IMR-90 (cell line): ENCODE data around the gene TULP3. TPM values are rescaled to one million over a fixed set of nuclear protein-coding genes. Genes with fewer than 3 reads are reported as not detected.

Experiments
- ATAC-seq: fragments of 200-7000 bp; cut with Tn5 transposase; 2 replicates; pipeline ENCODE4 v1.9.1; 2020; ENCODE audit warnings: low read depth, mild to moderate bottlenecking, moderate library complexity
- BruUV-seq: library from RNA; stranded (reverse); fragments of 400-500 nt; replicated peaks from 2 replicates; lab custom pipeline; 2021; lab: Mats Ljungman, UMichigan
- CTCF ChIA-PET: fragments of 300-600 bp; formaldehyde crosslinking; extraction: SDS; loops from one replicate; lab custom pipeline; 2021; ENCODE audit warnings: antibody characterized with exemption; lab: Yijun Ruan, JAX
- POLR2A ChIA-PET: fragments of 300-600 bp; sonication (Branson Sonifier 250); formaldehyde crosslinking; loops from one replicate; lab custom pipeline; 2022; ENCODE audit warnings: antibody characterized with exemption; ENCODE audit not compliant: unreplicated experiment; lab: Charles Lee
- DNase-seq: peaks from one replicate; pipeline ENCODE4 v3.0.0; 2013
- H2AFZ ChIP-seq: replicated peaks from 2 replicates; pipeline ENCODE3; 2013; ENCODE audit warnings: low read length, mild to moderate bottlenecking; ENCODE audit not compliant: poor library complexity
- H2AK5ac ChIP-seq: 2 replicates; pipeline ENCODE4 v1.6.1; 2013; ENCODE audit warnings: low read depth, low read length, inconsistent platforms
- H2AK9ac ChIP-seq: replicated peaks from 2 replicates; pipeline ENCODE3; 2013; ENCODE audit warnings: mild to moderate bottlenecking, low read depth, low read length, moderate library complexity; ENCODE audit not compliant: poor library complexity
- H2BK120ac ChIP-seq: 2 replicates; pipeline ENCODE4 v1.6.1; 2013; ENCODE audit warnings: low read depth, low read length, inconsistent platforms
- H2BK15ac ChIP-seq: 3 replicates; pipeline ENCODE4 v1.6.1; 2013; ENCODE audit warnings: low read depth, low read length, inconsistent platforms
- H2BK20ac ChIP-seq: 2 replicates; pipeline ENCODE4 v1.6.1; 2013; ENCODE audit warnings: low read depth, mild to moderate bottlenecking, inconsistent platforms, low read length, moderate library complexity
- H2BK5ac ChIP-seq: 2 replicates; pipeline ENCODE4 v1.6.1; 2013; ENCODE audit warnings: mild to moderate bottlenecking, low read depth, low read length, inconsistent platforms; ENCODE audit not compliant: poor library complexity, severe bottlenecking
- H3K14ac ChIP-seq: replicated peaks from 2 replicates; pipeline ENCODE4 v1.6.1; 2013; ENCODE audit warnings: low read depth, low read length, inconsistent platforms
- H3K18ac ChIP-seq: 2 replicates; pipeline ENCODE4 v1.6.1; 2013; ENCODE audit warnings: low read depth, low read length, control low read depth
- H3K23ac ChIP-seq: 2 replicates; pipeline ENCODE4 v1.6.1; 2013; ENCODE audit warnings: low read depth, low read length, inconsistent platforms
- H3K27ac ChIP-seq: 2 replicates; pipeline ENCODE4 v1.5.1; 2013; ENCODE audit warnings: mild to moderate bottlenecking, control low read depth, low read length; ENCODE audit not compliant: insufficient read depth
- H3K27me3 ChIP-seq: 2 replicates; pipeline ENCODE4 v1.6.1; 2013; ENCODE audit warnings: low read length; ENCODE audit not compliant: control insufficient read depth, insufficient read depth
- H3K36me3 ChIP-seq: 2 replicates; pipeline ENCODE4 v1.6.1; 2013; ENCODE audit warnings: low read length, mixed read lengths; ENCODE audit not compliant: control insufficient read depth, insufficient read depth
- H3K4ac ChIP-seq: 2 replicates; pipeline ENCODE4 v1.6.1; 2013; ENCODE audit warnings: low read depth, low read length, inconsistent platforms
- H3K4me1 ChIP-seq: 2 replicates; pipeline ENCODE4 v1.6.1; 2013; ENCODE audit warnings: low read length, mixed read lengths; ENCODE audit not compliant: control insufficient read depth, insufficient read depth
- H3K4me2 ChIP-seq: 2 replicates; pipeline ENCODE4 v1.6.1; 2013; ENCODE audit warnings: low read depth, mild to moderate bottlenecking, control low read depth, low read length, moderate library complexity
- H3K4me3 ChIP-seq: 2 replicates; pipeline ENCODE4 v1.5.1; 2013; ENCODE audit warnings: low read depth, mild to moderate bottlenecking, control low read depth, low read length, moderate library complexity; ENCODE audit not compliant: insufficient read depth
- H3K56ac ChIP-seq: 2 replicates; pipeline ENCODE4 v1.6.1; 2013; ENCODE audit warnings: low read length, inconsistent platforms; ENCODE audit not compliant: insufficient read depth; ENCODE audit errors: extremely low read depth
- H3K79me1 ChIP-seq, 2 experiments: 2 replicates each; pipeline ENCODE4 v1.6.1; 2013; ENCODE audit warnings: low read length in 2 of 2, inconsistent platforms in 1 of 2, low read depth in 1 of 2
- H3K9ac ChIP-seq: 2 replicates; pipeline ENCODE4 v1.6.1; 2013; ENCODE audit warnings: low read depth, low read length, control low read depth
- H3K9me1 ChIP-seq: 2 replicates; pipeline ENCODE4 v1.6.1; 2013; ENCODE audit warnings: low read length, inconsistent platforms; ENCODE audit not compliant: insufficient read depth
- H3K9me3 ChIP-seq: 2 replicates; pipeline ENCODE4 v1.6.1; 2013; ENCODE audit warnings: low read length; ENCODE audit not compliant: control insufficient read depth, insufficient read depth
- H4K20me1 ChIP-seq: 2 replicates; pipeline ENCODE4 v1.6.1; 2013; ENCODE audit warnings: low read length, inconsistent platforms; ENCODE audit not compliant: insufficient read depth
- H4K5ac ChIP-seq: 2 replicates; pipeline ENCODE4 v1.6.1; 2013; ENCODE audit warnings: mild to moderate bottlenecking, low read depth, low read length, control low read depth
- H4K8ac ChIP-seq, 2 experiments: 2 replicates each; pipeline ENCODE4 v1.6.1; 2013; ENCODE audit warnings: low read depth in 2 of 2, low read length in 2 of 2, control low read depth in 1 of 2, inconsistent platforms in 1 of 2
- H4K91ac ChIP-seq: 2 replicates; pipeline ENCODE4 v1.6.1; 2013; ENCODE audit warnings: low read depth, low read length, inconsistent platforms; ENCODE audit not compliant: insufficient read depth
- BHLHE40 ChIP-seq: fragments of 150-350 bp; IDR thresholded peaks from 2 replicates; pipeline ENCODE4 v1.6.1; 2016; ENCODE audit warnings: mild to moderate bottlenecking, low read depth, low read length
- CEBPB ChIP-seq: IDR thresholded peaks from 2 replicates; pipeline ENCODE4 v1.6.1; 2012; ENCODE audit warnings: low read depth, low read length, improper control_type of control experiment
- CTCF ChIP-seq: conservative IDR thresholded peaks from 2 replicates; pipeline ENCODE4 v1.5.1; 2012; ENCODE audit warnings: mild to moderate bottlenecking, low read depth, low read length, improper control_type of control experiment
- ELK1 ChIP-seq: fragments of 150-350 bp; IDR thresholded peaks from 2 replicates; pipeline ENCODE4 v1.6.1; 2016; ENCODE audit warnings: low read depth, mild to moderate bottlenecking, low read length, moderate library complexity, borderline replicate concordance
- FOS ChIP-seq: fragments of 150-350 bp; IDR thresholded peaks from 2 replicates; pipeline ENCODE4 v1.6.1; 2016; ENCODE audit warnings: low read depth, low read length
- MAZ ChIP-seq: IDR thresholded peaks from 2 replicates; pipeline ENCODE4 v1.6.1; 2012; ENCODE audit warnings: low read depth, mild to moderate bottlenecking, low read length, improper control_type of control experiment, moderate library complexity, borderline replicate concordance
- MXI1 ChIP-seq: IDR thresholded peaks from 2 replicates; pipeline ENCODE4 v1.6.1; 2012; ENCODE audit warnings: low read depth, mild to moderate bottlenecking, low read length, moderate library complexity, borderline replicate concordance
- NFE2L2 ChIP-seq: fragments of 150-350 bp; IDR thresholded peaks from 2 replicates; pipeline ENCODE4 v1.6.1; 2016; ENCODE audit warnings: low read depth, mild to moderate bottlenecking, low read length
- POLR2A ChIP-seq: IDR thresholded peaks from 2 replicates; pipeline ENCODE4 v1.6.1; 2012; ENCODE audit warnings: mild to moderate bottlenecking, low read depth, low read length
- RAD21 ChIP-seq: IDR thresholded peaks from 2 replicates; pipeline ENCODE4 v1.6.1; 2012; ENCODE audit warnings: low read length, improper control_type of control experiment
- RFX5 ChIP-seq: IDR thresholded peaks from 2 replicates; pipeline ENCODE4 v1.8.0; 2012; ENCODE audit warnings: low read depth, mild to moderate bottlenecking, low read length, moderate library complexity
- SMC3 ChIP-seq: fragments of 150-350 bp; IDR thresholded peaks from 2 replicates; pipeline ENCODE4 v1.6.1; 2016; ENCODE audit warnings: low read depth, mild to moderate bottlenecking, antibody characterized with exemption, low read length, moderate library complexity
- USF2 ChIP-seq: fragments of 150-350 bp; IDR thresholded peaks from 2 replicates; pipeline ENCODE4 v1.6.1; 2017; ENCODE audit warnings: mild to moderate bottlenecking, antibody characterized with exemption, low read length, low read depth
- WGBS, 2 experiments: methylation state at CpG; one replicate each; pipeline versions ENCODE4 v1.1.5 to v1.1.7; 2013; ENCODE audit warnings: missing lambda C conversion rate in 2 of 2; ENCODE audit not compliant: insufficient read length in 1 of 2; ENCODE audit errors: extremely low coverage in 2 of 2; 5-methylcytosine and 5-hydroxymethylcytosine counted together
- dilution Hi-C: fragments of 300-500 bp; cut with HindIII; formaldehyde crosslinking; loops from one replicate; pipeline ENCODE4 v1.14.3; 2018; ENCODE audit warnings: low sequenced_read_pairs; ENCODE audit not compliant: unreplicated experiment
- in situ Hi-C: fragments of 300-500 bp; cut with MboI; formaldehyde crosslinking; loops from 3 replicates; pipeline ENCODE4 v1.14.3; 2019; ENCODE audit warnings: low sequenced_read_pairs, inconsistent platforms, mixed read lengths
- intact Hi-C: fragments of 100-400 bp; cut with micrococcal nuclease; formaldehyde crosslinking; loops from 2 replicates; pipeline ENCODE4 v1.10.0; 2022
- polyA plus RNA-seq, 3 experiments: library from polyadenylated mRNA; depleted of rRNA; stranded (reverse); fragments of >200 nt; gene quantifications; 2 replicates each; pipeline ENCODE4 v1.2.3, GENCODE V29; 2012; ENCODE audit warnings: low replicate concordance in 1 of 3
- total RNA-seq: library from RNA; depleted of rRNA; stranded (reverse); fragments of >200 nt; gene quantifications from 2 replicates; pipeline ENCODE4 v1.2.3, GENCODE V29; 2012

The TULP3 gene
- total and polyA plus RNA-seq, 2 of the 4 experiments (the other 2 are of a cell fraction), result 35.2 to 35.5 TPM

- Histone ChIP-seq H4K8ac (no peak overlapping the region), H3K27ac (no peak overlapping the region), H3K9ac (no peak overlapping the region), H3K4me3 (no peak overlapping the region), H2BK5ac (no peak overlapping the region), H4K91ac (no peak overlapping the region), H4K5ac (no peak overlapping the region), H3K56ac (no peak overlapping the region), H3K27me3 (no peaks in the 10 kb centered on the region), H2AFZ (no peak overlapping the region), H2BK20ac (no peak overlapping the region), H2BK15ac (no peak overlapping the region), H3K9me1 (peaks cover 4% of the 10 kb centered on the region; the same call in 1 of the 2 replicates), H4K20me1 (0 out of 2 replicates have a peak, but pooled peaks cover 2% of the 10 kb centered on the region), H3K36me3 (no peaks in the 10 kb centered on the region), H3K4ac (no peak overlapping the region), H3K14ac (no peak overlapping the region), H3K23ac (no peak overlapping the region), H2AK5ac (no peak overlapping the region), H2BK120ac (no peak overlapping the region), H2AK9ac (no peak overlapping the region), H3K4me1 (peaks cover 5% of the 10 kb centered on the region), H3K79me1 (no peaks in the 10 kb centered on the region), H3K18ac (no peak overlapping the region), H3K9me3 (no peaks in the 10 kb centered on the region), H3K4me2 (no peak overlapping the region)
- no TSS peak for BruUV-seq
- ATAC-seq (no peak), DNase-seq (no peak)
- POLR2A ChIA-PET, result no interaction called here
- intact Hi-C loops, result loop anchor here (2.0 kb wide), 1 partner anchor 183 kb away; no protein-coding TSS in a partner anchor
- in situ Hi-C loops, result loop anchor here (10.0 kb wide), 1 partner anchor 183 kb away; no protein-coding TSS in a partner anchor
- dilution Hi-C loops, result no loop called here
- CTCF ChIA-PET, result no interaction called here
- no peak for TF ChIP-seq RAD21
- no peak for TF ChIP-seq CTCF
- TF ChIP-seq SMC3, result no peak
- TF ChIP-seq FOS, result no peak
- no peak for TF ChIP-seq RFX5
- TF ChIP-seq MXI1, result no peak
- TF ChIP-seq NFE2L2, result no peak
- no peak for TF ChIP-seq POLR2A
- no peak for TF ChIP-seq USF2
- no peak for TF ChIP-seq BHLHE40
- TF ChIP-seq ELK1, result no peak
- no peak for TF ChIP-seq MAZ
- TF ChIP-seq CEBPB, result no peak
- no CpG with 5 or more reads among the region's 3 CpGs for WGBS, 2 experiments
These were observed 38.8 kb upstream of the TULP3 start for GRCh38 chr12:2851931-2852330.
